ENCODE data around the gene SERINC4.
"Not testable (repeated sequence)": the region's sequence is repeated elsewhere in the genome, so short reads cannot be mapped to it uniquely, and the experiment has no call there.

SERINC4 gene

DNA sequence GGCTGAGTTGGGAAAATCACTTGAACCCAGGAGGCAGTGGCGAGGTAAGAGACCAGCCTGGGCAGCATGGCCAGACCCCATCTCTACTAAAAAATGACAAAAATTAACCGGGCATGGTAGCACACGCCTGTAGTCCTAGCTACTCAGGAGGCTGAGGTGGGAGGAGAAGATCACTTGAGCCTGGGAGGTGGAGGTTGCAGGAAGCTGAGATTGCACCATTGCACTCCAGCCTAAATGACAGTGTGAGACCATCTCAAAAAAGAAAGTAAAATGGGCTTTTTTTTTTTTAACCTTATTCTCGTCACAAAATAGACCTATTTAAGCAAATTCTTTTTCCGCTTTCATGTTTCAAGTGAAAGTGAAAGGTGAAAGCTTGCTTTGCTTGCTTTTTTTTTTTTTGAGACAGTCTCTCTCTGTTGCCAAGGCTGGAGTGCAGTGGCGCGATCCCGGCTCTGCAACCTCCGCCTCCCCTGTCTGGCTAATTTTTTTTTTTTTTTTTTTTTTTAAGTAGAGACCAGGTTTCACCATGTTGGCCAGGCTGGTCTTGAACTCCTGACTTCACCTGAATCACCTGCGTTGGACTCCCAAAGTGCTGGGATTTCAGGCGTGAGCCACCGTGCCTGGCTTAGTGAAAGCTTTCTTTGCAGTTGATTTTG lies 50.2 kb downstream of the SERINC4 start:
- peak; percentile 6 to 36 (median 23) for DNase-seq (ENCODE audit: low read depth in 3 of 3)

DNA sequence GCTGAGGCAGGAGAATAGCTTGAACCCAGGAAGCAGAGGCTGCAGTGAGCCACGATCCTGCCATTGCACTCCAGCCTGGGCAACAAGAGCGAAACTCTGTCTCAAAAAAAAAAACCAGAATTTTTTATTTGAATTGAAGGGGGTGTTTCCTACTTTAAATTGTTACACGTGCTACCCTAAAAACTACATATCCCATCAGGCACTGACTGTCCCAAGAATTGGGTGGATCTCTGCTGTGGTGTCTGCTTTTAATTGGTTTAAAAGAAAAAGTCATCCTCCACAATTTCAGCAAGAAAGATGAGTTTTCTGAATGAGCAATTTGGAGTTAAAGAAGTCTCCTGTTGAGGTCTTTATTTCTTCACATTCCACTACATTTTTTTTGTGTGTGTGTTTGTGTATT lies 51.6 kb downstream of the SERINC4 start:
- DNase-seq (ENCODE audit: low read depth in 3 of 3) = no peak

DNA sequence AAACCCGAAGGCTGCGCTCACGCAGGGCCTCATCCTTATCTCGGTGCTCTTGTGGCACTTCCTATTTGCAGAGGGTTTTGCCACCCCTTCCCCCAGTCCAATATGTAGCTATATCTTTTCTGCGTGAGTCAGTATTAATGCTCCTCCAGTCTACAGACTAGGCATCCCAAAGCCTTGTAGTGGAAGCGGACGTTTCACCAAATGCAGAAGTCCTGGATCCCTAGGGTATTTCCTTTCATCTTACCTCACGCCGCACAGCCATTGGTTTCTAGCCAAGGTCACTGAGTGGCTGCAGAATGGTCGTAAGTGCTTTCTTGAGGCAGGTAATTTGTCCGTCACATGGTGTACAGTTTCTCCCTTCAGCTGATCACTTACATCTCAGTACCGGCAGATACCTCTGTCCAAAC lies 53.1 kb downstream of the SERINC4 start:
- not testable (repeated sequence) for DNase-seq (ENCODE audit: low read depth in 3 of 3)

DNA sequence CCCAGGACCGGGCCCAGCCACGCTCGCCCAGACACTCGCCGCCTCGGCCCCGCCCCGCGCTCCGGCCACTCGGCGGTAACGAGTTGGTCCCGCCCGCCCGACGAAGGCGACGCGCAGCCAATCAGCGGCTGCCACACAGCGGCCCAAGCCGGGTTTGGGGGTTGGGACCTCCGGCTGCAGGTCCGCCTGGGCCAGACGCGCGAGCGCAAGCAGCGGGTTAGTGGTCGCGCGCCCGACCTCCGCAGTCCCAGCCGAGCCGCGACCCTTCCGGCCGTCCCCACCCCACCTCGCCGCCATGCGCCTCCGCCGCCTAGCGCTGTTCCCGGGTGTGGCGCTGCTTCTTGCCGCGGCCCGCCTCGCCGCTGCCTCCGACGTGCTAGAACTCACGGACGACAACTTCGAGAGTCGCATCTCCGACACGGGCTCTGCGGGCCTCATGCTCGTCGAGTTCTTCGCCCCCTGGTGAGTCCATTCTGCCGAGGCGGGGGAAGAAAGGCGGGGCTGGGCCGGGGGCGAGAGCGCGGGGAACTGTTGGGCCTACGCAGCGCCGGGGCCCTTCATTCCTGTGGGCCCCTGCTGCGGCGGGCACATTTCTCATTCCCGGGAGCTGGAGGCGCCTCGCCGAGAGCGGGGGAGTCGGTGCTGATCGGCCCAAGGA lies 53.6 kb downstream of the SERINC4 start, which contains the start of gene PDIA3:
TSS of gene PDIA3 (plus strand) at position 194 of the 658 bp plus-strand sequence. CDS start at position 296, 102 bp downstream.
- DNase-seq (ENCODE audit: low read depth in 3 of 3) = peak; percentile 75 to 89 (median 78)

Data from stimulated activated CD4-positive, alpha-beta T cell treated with anti-CD3 and anti-CD28 coated beads, TNF-alpha, amount 100 ng/mL, for 24 hours (primary cell).